Osteoblast (primary cell): Measurements from ENCODE around the gene OR4D2. TPM values are rescaled to one million over a fixed set of nuclear protein-coding genes. Genes with fewer than 3 reads are reported as not detected.

Experiments
- DNase-seq: peaks from one replicate; pipeline ENCODE4 v3.0.0; 2011; ENCODE audit warnings: low spot score, mixed read lengths; ENCODE audit not compliant: insufficient read length; ENCODE audit errors: missing footprints
- H2AFZ ChIP-seq: 2 replicates; pipeline ENCODE4 v1.6.0; 2011; ENCODE audit warnings: mild to moderate bottlenecking, low read length
- H3K27ac ChIP-seq: 2 replicates; pipeline ENCODE4 v1.5.1; 2011; ENCODE audit warnings: mild to moderate bottlenecking, low read depth, low read length, moderate library complexity
- H3K27me3 ChIP-seq: 2 replicates; pipeline ENCODE4 v1.6.0; 2012; ENCODE audit warnings: mild to moderate bottlenecking, control low read depth, inconsistent platforms, low read length, moderate library complexity; ENCODE audit not compliant: insufficient read depth
- H3K36me3 ChIP-seq: 2 replicates; pipeline ENCODE4 v1.5.1; 2011; ENCODE audit warnings: mild to moderate bottlenecking, low read length, control low read depth, moderate library complexity; ENCODE audit not compliant: insufficient read depth
- H3K4me1 ChIP-seq: 2 replicates; pipeline ENCODE4 v1.5.1; 2011; ENCODE audit warnings: mild to moderate bottlenecking, low read length, control low read depth, moderate library complexity; ENCODE audit not compliant: insufficient read depth
- H3K4me2 ChIP-seq: 2 replicates; pipeline ENCODE4 v1.6.0; 2011; ENCODE audit warnings: mild to moderate bottlenecking, low read length; ENCODE audit not compliant: insufficient read depth
- H3K4me3 ChIP-seq: fragments of 200-600 bp; sonication (generic); 3 replicates; pipeline ENCODE4 v1.5.1; 2012; ENCODE audit warnings: mild to moderate bottlenecking, low read length, inconsistent platforms; ENCODE audit not compliant: insufficient read depth
- H3K79me2 ChIP-seq: 2 replicates; pipeline ENCODE4 v1.6.0; 2012; ENCODE audit warnings: mild to moderate bottlenecking, low read length, control low read depth, inconsistent platforms; ENCODE audit not compliant: insufficient read depth
- H3K9me3 ChIP-seq: 2 replicates; pipeline ENCODE4 v1.5.1; 2011; ENCODE audit warnings: low read depth, low read length, control low read depth
- H4K20me1 ChIP-seq: 2 replicates; pipeline ENCODE4 v1.6.0; 2012; ENCODE audit warnings: mild to moderate bottlenecking, low read length, control low read depth; ENCODE audit not compliant: insufficient read depth
- total RNA-seq: library from RNA; depleted of rRNA; stranded (reverse); fragments of >200 nt; gene quantifications from 2 replicates; pipeline ENCODE4 v1.2.3, GENCODE V29; 2012
- TF ChIP-seq, protein P1 (sequence below): IDR thresholded peaks from 2 replicates; pipeline ENCODE4 v1.5.1; 2011; ENCODE audit warnings: mild to moderate bottlenecking, low read depth, low read length, moderate library complexity; ENCODE audit errors: extremely low read depth

Gene OR4D2
- total RNA-seq, 1 donor, result not detected

DNA sequence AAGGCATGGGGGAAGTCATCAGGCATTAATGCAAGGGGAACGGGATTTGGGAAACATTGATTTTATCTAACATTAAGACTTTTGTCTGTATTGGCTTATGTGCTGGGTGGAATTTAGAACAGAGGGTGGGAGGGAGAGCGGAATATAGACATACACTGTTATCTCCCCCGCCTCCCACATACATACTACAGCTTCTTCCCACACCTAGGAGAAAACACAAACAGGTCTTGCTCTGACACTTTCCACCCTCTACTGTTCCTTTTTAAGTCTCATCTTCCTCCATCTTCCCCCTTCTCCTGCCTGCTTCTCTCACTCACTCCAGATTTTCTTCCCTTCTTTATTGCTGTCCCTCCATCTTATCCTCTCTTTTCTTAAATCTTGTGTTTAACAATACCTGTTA, 18.2 kb upstream of the OR4D2 start:
- no peaks in the 10 kb centered on the region for H3K79me2 ChIP-seq
- H3K27me3 ChIP-seq, result peaks cover 7% of the 10 kb centered on the region

DNA sequence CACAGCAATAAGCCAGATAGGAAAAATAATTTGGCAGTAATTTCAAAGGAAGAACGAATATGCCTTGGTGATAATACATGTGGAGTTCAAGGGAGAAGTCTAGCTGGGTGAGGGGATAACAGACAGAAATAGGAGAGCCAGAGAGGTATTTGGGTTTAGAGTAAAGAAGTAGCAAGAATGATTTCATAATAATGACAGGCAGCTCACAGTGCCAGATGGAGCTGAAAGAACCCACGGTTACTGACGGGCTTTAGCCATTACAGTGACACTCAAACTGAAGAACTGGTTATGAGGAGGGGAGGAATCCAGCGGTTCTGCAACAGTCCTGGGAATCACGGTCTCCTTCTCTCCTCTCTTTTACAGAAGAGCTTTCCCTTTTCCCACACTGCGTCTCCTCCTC, 16.4 kb upstream of the OR4D2 start:
- no peaks in the 10 kb centered on the region for H3K36me3 ChIP-seq
- H2AFZ ChIP-seq, result no peak overlapping the region
- H3K4me1 ChIP-seq, result no peaks in the 10 kb centered on the region
- H3K4me3 ChIP-seq, result no peak overlapping the region
- TF ChIP-seq, protein P1, sequence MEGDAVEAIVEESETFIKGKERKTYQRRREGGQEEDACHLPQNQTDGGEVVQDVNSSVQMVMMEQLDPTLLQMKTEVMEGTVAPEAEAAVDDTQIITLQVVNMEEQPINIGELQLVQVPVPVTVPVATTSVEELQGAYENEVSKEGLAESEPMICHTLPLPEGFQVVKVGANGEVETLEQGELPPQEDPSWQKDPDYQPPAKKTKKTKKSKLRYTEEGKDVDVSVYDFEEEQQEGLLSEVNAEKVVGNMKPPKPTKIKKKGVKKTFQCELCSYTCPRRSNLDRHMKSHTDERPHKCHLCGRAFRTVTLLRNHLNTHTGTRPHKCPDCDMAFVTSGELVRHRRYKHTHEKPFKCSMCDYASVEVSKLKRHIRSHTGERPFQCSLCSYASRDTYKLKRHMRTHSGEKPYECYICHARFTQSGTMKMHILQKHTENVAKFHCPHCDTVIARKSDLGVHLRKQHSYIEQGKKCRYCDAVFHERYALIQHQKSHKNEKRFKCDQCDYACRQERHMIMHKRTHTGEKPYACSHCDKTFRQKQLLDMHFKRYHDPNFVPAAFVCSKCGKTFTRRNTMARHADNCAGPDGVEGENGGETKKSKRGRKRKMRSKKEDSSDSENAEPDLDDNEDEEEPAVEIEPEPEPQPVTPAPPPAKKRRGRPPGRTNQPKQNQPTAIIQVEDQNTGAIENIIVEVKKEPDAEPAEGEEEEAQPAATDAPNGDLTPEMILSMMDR, result no peak
- DNase-seq, result no peak
- H3K79me2 ChIP-seq, result no peaks in the 10 kb centered on the region
- H3K9me3 ChIP-seq, result no peaks in the 10 kb centered on the region
- H3K4me2 ChIP-seq, result no peak overlapping the region
- H3K27me3 ChIP-seq, result peaks cover 15% of the 10 kb centered on the region
- H4K20me1 ChIP-seq, result no peaks in the 10 kb centered on the region
- no peak overlapping the region for H3K27ac ChIP-seq

More for the DNA sequence above, 18.2 kb upstream of the OR4D2 start:
- no peaks in the 10 kb centered on the region for H4K20me1 ChIP-seq
- H3K9me3 ChIP-seq, result no peaks in the 10 kb centered on the region
- H3K4me3 ChIP-seq, result no peak overlapping the region
- DNase-seq, result no peak
- H3K27ac ChIP-seq, result no peak overlapping the region
- no peaks in the 10 kb centered on the region for H3K36me3 ChIP-seq
- H2AFZ ChIP-seq, result no peak overlapping the region
- TF ChIP-seq, protein P1, result no peak
- H3K4me2 ChIP-seq, result no peak overlapping the region
- no peaks in the 10 kb centered on the region for H3K4me1 ChIP-seq

DNA sequence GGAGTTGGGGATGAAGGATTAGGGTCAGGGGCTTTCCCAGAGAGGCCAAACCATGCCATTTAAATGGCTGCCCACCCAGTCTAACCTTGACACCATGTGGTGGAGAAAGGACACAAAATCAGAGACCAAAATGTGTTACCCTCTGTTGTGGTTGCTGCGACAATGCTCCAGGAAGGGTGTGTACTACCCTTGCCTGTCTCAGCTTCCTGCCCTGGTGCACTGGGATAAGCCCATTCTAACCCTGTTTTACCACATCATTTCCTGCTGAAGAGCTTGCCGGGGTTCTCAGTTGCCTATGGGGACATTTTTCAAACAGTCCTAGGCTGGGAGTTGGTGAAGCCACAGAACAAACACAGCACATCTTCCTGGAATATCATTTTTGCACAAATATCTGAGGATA, 13.7 kb upstream of the OR4D2 start:
- Histone ChIP-seq H3K9me3 (no peaks in the 10 kb centered on the region), H3K4me3 (no peak overlapping the region), H3K4me1 (no peaks in the 10 kb centered on the region), H3K4me2 (no peak overlapping the region), H3K36me3 (no peaks in the 10 kb centered on the region), H3K27me3 (peaks cover 34% of the 10 kb centered on the region), H3K27ac (no peak overlapping the region), H4K20me1 (no peaks in the 10 kb centered on the region), H2AFZ (no peak overlapping the region), H3K79me2 (no peaks in the 10 kb centered on the region)
- DNase-seq, result no peak
- TF ChIP-seq, protein P1, result no peak

DNA sequence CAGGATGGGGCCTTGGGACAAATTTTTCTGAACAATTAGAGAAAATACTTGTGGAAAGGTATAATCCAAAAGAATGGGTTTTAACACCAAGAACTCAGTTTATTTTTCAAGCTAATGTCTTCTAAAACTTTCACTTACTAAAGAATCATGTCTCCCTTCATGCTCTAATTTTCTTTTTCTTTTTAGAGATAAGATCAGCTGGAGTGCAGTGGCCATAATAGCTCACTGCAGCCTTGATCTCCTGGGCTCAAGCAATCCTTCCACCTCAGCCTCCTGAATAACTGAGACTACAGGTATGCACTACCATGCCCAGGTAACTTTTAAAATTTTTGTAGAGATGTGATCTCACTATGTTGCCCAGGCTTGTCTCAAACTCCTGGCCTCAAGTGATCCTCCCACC, 13.1 kb upstream of the OR4D2 start:
- Histone ChIP-seq H3K4me1 (no peaks in the 10 kb centered on the region), H4K20me1 (no peaks in the 10 kb centered on the region), H3K27ac (no peak overlapping the region), H3K9me3 (no peaks in the 10 kb centered on the region), H3K79me2 (no peaks in the 10 kb centered on the region), H3K4me2 (no peak overlapping the region), H2AFZ (no peak overlapping the region), H3K27me3 (peaks cover 37% of the 10 kb centered on the region), H3K36me3 (no peaks in the 10 kb centered on the region), H3K4me3 (no peak overlapping the region)
- no peak for DNase-seq
- TF ChIP-seq, protein P1, result no peak
